Bronchial epithelial cell (primary cell): ENCODE results near the gene CDH26. TPM values are rescaled to one million over a fixed set of nuclear protein-coding genes. Genes with fewer than 3 reads are reported as not detected.

Experiments
- DNase-seq: peaks from one replicate; pipeline ENCODE4 v3.0.0-alpha.2; 2010; ENCODE audit warnings: low read depth
- FAIRE-seq: peaks from 2 replicates; lab custom pipeline; 2011; peaks lifted over from hg19 to GRCh38; lab: Jason Lieb, UNC
- H3K27me3 ChIP-seq: 2 replicates; pipeline ENCODE4 v1.5.1; 2011; ENCODE audit warnings: low read length; ENCODE audit not compliant: control insufficient read depth, insufficient read depth
- H3K36me3 ChIP-seq: 2 replicates; pipeline ENCODE4 v1.5.1; 2011; ENCODE audit warnings: low read length; ENCODE audit not compliant: control insufficient read depth, insufficient read depth
- H3K4me3 ChIP-seq: 2 replicates; pipeline ENCODE4 v1.5.1; 2011; ENCODE audit warnings: mild to moderate bottlenecking, low read depth, low read length, control low read depth
- total RNA-seq: library from RNA; depleted of rRNA; stranded (reverse); fragments of >200 nt; gene quantifications from 2 replicates; pipeline ENCODE4 v1.2.1, GENCODE V29; 2014
- TF ChIP-seq, protein P1 (sequence below): IDR thresholded peaks from 2 replicates; pipeline ENCODE4 v1.5.1; 2011; ENCODE audit warnings: mild to moderate bottlenecking, moderate library complexity, low read length, control low read depth, inconsistent platforms; ENCODE audit not compliant: insufficient read depth, severe bottlenecking

Gene CDH26
- total RNA-seq, 1 donor from 2014 or later, result 2.4 TPM

DNA sequence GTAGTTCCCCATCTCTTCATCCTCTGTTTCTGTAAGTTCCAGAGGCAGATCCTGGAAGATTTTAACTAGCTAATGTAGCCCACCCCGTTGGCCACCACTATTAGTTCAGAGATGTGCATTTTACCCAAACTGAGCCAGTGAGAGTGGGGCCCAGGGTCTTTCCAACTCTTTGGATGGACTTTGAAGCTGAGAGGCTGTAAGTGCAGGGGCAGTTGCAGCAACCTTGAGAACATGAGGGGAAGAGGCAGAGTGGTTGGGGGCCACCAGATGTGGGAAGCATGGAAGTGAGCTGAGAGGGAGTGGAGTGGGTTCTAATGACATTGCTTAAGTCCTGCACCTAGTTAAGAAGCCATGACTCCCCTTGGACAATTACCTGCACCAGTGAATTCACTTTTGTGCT, 72.2 kb downstream of the CDH26 start:
- TF ChIP-seq, protein P1, sequence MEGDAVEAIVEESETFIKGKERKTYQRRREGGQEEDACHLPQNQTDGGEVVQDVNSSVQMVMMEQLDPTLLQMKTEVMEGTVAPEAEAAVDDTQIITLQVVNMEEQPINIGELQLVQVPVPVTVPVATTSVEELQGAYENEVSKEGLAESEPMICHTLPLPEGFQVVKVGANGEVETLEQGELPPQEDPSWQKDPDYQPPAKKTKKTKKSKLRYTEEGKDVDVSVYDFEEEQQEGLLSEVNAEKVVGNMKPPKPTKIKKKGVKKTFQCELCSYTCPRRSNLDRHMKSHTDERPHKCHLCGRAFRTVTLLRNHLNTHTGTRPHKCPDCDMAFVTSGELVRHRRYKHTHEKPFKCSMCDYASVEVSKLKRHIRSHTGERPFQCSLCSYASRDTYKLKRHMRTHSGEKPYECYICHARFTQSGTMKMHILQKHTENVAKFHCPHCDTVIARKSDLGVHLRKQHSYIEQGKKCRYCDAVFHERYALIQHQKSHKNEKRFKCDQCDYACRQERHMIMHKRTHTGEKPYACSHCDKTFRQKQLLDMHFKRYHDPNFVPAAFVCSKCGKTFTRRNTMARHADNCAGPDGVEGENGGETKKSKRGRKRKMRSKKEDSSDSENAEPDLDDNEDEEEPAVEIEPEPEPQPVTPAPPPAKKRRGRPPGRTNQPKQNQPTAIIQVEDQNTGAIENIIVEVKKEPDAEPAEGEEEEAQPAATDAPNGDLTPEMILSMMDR, result no peak
- no peaks in the 10 kb centered on the region for H3K36me3 ChIP-seq
- no peaks in the 10 kb centered on the region for H3K27me3 ChIP-seq
- H3K4me3 ChIP-seq, result no peak overlapping the region
- FAIRE-seq, result no peak
- DNase-seq, result no peak

DNA sequence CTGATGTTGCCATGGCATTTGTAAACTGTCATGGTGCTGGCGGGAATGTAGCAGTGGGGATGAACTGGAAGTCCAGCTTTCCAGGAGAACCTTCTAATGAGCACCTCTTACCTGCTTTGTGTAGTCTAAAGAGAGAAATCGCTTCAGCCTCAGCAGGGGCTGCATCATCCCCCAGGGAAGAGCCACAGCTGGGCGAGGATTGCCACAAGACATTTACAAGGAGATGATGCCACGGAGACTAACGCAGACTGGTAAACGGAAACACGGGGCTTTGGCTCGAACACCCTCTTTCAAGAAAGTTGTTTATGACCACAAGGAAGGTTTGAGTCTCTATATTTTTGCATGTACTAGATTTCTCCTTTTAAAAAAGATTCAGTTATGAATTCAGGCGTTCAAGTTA, 72.9 kb downstream of the CDH26 start:
- H3K36me3 ChIP-seq, result no peaks in the 10 kb centered on the region
- DNase-seq (no peak), FAIRE-seq (no peak)
- TF ChIP-seq, protein P1, result no peak
- no peak overlapping the region for H3K4me3 ChIP-seq
- H3K27me3 ChIP-seq, result no peaks in the 10 kb centered on the region

- FAIRE-seq, result no peak
These were observed 76.2 kb downstream of the CDH26 start for GRCh38 chr20:60034231-60035110.

GRCh38 chr20:60035486-60035885, 77.3 kb downstream of the CDH26 start:
- TF ChIP-seq, protein P1, result no peak
- DNase-seq, result no peak
- H3K36me3 ChIP-seq, result no peaks in the 10 kb centered on the region
- H3K27me3 ChIP-seq, result no peaks in the 10 kb centered on the region
- H3K4me3 ChIP-seq, result no peak overlapping the region
- FAIRE-seq, result no peak

More at GRCh38 chr20:60034231-60035110, 76.2 kb downstream of the CDH26 start:
- Histone ChIP-seq H3K27me3 (no peaks in the 10 kb centered on the region), H3K4me3 (no peak overlapping the region), H3K36me3 (no peaks in the 10 kb centered on the region)
- DNase-seq, result no peak
- TF ChIP-seq, protein P1, result no peak

DNA sequence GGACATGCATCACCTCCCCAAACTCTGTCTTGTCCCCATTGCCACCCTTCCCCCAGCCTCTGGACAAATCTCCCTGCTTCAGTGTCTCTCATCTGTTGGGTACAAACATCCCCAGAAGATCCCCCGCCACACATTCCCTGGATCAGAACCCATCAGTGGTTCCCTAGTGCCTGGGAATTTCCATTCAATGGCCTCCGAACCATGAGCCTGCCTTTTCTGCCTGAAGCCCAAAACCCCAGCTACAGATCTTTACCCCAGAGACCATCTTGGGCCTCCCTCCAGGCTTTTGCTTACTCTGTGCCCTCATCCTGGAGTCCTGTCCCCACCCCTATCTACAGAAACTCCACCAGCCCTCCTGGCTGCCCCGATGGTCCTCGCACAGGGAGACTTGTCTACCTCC, 78.1 kb downstream of the CDH26 start:
- DNase-seq (no peak), FAIRE-seq (no peak)
- no peak overlapping the region for H3K4me3 ChIP-seq
- TF ChIP-seq, protein P1, result no peak
- no peaks in the 10 kb centered on the region for H3K27me3 ChIP-seq
- no peaks in the 10 kb centered on the region for H3K36me3 ChIP-seq
